Choroid plexus epithelial cell (primary cell): ENCODE results near the gene FRMD6.

Source experiments
- DNase-seq: peaks from one replicate; pipeline ENCODE4 v3.0.0-alpha.2; 2010; ENCODE audit warnings: low read depth
- H3K4me3 ChIP-seq: 2 replicates; pipeline ENCODE4 v1.5.1; 2011; ENCODE audit warnings: low read depth, mild to moderate bottlenecking, control low read depth, low read length, moderate library complexity
- TF ChIP-seq, protein P1 (sequence below): conservative IDR thresholded peaks from 2 replicates; pipeline ENCODE4 v1.5.1; 2011; ENCODE audit warnings: low read depth, mild to moderate bottlenecking, control low read depth, inconsistent platforms, low read length, moderate library complexity

Gene FRMD6

DNA sequence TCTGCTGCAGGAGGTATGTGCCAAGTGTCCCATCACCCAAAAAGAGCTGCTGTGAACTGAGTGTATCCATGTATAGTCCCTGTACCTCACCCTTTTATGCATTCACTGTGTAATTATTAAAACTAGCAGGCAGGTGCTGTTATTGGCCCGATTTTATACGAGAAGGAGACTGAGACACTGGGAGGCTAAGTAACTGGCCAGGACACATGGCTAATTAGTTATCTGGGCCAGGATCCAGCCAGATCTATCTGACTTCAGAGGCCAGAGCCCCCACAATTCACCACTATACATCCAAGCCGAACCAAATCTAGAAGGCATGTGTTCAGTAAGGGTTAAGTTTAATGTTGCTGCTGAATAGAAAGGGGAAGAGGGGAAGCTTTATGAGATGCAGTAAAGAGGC lies 73.4 kb downstream of the FRMD6 start:
- no peak for DNase-seq
- TF ChIP-seq, protein P1, sequence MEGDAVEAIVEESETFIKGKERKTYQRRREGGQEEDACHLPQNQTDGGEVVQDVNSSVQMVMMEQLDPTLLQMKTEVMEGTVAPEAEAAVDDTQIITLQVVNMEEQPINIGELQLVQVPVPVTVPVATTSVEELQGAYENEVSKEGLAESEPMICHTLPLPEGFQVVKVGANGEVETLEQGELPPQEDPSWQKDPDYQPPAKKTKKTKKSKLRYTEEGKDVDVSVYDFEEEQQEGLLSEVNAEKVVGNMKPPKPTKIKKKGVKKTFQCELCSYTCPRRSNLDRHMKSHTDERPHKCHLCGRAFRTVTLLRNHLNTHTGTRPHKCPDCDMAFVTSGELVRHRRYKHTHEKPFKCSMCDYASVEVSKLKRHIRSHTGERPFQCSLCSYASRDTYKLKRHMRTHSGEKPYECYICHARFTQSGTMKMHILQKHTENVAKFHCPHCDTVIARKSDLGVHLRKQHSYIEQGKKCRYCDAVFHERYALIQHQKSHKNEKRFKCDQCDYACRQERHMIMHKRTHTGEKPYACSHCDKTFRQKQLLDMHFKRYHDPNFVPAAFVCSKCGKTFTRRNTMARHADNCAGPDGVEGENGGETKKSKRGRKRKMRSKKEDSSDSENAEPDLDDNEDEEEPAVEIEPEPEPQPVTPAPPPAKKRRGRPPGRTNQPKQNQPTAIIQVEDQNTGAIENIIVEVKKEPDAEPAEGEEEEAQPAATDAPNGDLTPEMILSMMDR = no peak

DNA sequence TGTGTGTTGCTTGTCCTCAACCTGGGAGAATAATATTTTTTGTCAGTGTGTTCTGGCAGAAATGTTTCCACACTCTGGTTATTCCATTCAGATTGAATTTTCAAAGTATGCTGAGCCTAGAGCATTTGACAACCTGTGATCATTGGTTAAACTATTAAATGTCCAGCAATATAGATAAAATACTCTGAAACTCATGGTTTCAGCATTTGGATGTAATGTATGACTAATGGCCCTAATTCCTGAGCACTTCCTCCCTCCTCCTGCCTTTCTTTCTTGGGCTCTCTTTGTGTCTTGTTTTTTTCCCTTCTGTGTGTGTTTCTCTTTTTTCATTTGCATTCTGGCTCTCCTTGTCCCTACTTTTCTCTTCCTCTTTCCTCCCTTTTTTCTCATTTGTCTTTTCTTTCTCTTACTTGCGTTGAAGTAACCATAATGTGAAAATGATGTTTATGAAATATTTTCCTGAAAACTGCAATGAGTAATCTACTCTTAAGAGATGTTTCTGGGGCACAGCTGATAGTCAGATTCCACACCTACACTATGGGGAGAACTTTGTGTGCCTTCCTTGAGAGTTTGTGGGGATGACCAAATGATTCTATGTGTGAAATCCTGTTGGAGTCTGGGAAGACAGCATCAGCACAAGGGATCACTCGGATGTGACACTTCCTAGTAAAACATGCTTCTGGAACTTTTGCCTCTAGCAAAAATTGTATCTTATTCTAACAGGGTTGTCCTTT lies 74.6 kb downstream of the FRMD6 start:
- peak; percentile 70 for DNase-seq

More for the DNA sequence above, 73.4 kb downstream of the FRMD6 start:
- no peak overlapping the region for H3K4me3 ChIP-seq

DNA sequence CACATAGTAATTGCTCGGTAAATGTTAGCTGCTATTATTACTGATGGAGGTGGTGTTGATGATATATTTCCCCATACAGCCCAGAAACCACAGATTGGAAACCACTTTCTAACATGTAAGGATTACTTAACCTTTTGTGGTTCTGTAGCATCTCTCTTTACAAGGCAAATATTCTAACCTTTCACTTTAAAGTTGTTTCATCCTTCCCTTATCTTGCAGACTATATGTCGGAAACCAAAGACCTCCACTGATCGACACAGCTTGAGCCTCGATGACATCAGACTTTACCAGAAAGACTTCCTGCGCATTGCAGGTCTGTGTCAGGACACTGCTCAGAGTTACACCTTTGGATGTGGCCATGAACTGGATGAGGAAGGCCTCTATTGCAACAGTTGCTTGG lies 75.8 kb downstream of the FRMD6 start:
- TF ChIP-seq, protein P1 = no peak
- H3K4me3 ChIP-seq = no peak overlapping the region
- peak; percentile 64 for DNase-seq

More for the DNA sequence above, 74.6 kb downstream of the FRMD6 start:
- TF ChIP-seq, protein P1 = no peak
- no peak overlapping the region for H3K4me3 ChIP-seq

DNA sequence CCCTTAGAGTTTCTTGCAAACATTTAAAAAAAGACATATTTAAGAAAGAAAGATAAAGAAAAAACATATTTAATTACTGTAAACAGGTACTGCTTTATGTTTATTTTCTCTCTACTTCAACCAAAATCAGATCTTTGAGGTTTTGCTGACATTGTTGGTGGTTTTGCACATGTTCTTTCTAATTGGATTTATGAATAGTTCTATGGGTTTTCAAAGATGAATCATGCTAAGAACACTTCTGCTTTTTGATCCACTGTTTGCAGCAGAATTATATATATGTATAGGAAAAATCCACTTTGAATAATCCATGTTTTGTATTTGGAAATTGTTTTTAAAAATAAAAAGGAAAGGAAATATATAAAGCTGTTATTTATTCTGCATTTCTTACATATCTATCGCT lies 78.4 kb downstream of the FRMD6 start:
- DNase-seq = no peak
- TF ChIP-seq, protein P1 = no peak

DNA sequence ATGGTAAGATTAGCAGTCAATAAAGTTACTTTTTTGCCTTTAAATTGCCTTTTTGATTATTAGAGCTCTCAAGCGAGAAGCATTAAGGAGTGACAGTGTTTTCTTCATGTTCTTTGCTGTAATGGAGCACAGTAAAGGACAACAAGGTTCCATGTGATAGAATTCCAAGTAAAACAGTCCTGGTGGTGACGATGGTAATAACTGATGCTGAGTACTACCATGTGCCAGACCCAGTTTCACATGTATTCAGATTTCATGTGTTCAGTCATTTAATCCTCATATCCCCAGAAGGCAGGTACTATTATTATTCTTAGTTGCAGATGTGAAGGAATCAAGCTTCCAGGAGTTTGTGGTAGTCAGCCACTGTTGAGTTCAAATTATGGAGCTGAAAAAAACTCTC lies 79.0 kb downstream of the FRMD6 start:
- TF ChIP-seq, protein P1 = no peak
- H3K4me3 ChIP-seq = no peak overlapping the region
- no peak for DNase-seq

More for the DNA sequence above, 78.4 kb downstream of the FRMD6 start:
- H3K4me3 ChIP-seq = no peak overlapping the region

DNA sequence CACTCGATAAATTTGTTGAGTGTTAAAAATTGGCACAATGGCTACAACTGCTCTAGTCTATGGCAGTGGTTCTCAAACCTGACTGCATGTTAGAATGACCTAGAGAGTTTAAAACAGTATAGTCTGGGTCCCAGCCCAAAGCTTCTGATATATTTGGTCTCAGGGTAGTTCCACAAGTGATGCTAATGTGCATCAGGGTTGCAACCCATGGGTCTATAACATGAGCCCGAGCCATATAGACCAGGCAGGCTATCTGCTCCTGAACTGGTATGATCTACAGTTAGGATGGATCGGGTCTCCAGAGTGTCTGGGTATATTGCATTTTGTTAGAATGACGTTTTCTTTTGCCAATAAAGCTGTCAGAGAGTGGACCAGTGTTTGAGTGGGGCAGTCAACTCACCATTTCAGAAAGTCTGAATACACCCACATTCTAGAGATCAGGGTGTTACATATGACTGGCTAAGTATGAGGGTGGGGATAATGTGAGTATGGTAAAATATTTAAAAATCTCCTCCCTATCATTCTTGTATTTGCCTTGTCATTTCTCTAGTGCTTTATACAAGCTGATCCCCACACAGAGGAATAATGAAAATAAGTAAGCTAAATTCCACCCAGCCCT lies 80.9 kb downstream of the FRMD6 start:
- DNase-seq = no peak
- no peak overlapping the region for H3K4me3 ChIP-seq
- TF ChIP-seq, protein P1 = no peak

DNA sequence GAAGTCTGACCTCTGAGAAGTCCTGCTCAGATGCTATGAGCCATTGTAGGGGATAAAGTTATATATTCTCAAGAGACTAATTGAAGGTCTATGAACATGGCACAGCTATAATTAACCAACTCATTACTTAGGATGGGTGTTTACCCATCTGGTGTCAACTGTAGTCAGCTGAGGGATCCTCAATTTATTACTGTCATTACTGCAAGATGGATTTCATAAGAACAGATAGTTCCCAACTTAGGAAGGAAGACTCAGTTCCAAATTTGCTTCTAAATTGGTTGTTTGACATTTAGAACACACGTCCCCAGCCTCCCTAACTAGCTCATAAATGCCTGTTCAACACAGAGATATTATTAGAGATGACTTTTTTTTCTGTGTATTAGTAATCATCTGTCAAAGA lies 81.4 kb downstream of the FRMD6 start:
- TF ChIP-seq, protein P1 = no peak
- no peak for DNase-seq
- H3K4me3 ChIP-seq = no peak overlapping the region
